K562 (cell line): Measurements from ENCODE around the gene DLGAP5. TPM values are rescaled to one million over a fixed set of nuclear protein-coding genes. Genes with fewer than 3 reads are reported as not detected.

ENCODE experiments used
- ATAC-seq: fragments of 200-7000 bp; cut with Tn5 transposase; 3 replicates; pipeline ENCODE4 v1.9.1; 2020; ENCODE audit warnings: moderate library complexity
- BruUV-seq: library from RNA; stranded (reverse); fragments of 400-500 nt; replicated peaks from 2 replicates; lab custom pipeline; 2021; lab: Mats Ljungman, UMichigan
- CTCF ChIA-PET: fragments of 300-600 bp; formaldehyde crosslinking; extraction: SDS; loops from one replicate; lab custom pipeline; 2021; ENCODE audit warnings: low intra/inter-chr PET ratio; lab: Yijun Ruan, JAX
- POLR2A ChIA-PET: fragments of 300-600, 350-650 bp; sonication (Branson Sonifier 250); formaldehyde crosslinking; extraction: SDS; loops from one replicate; lab custom pipeline; 2021; ENCODE audit warnings: antibody characterized with exemption, inconsistent platforms; lab: Yijun Ruan, JAX
- DNase-seq, 4 experiments: peaks; one replicate each; pipeline versions ENCODE4 v3.0.0 to v3.0.0-alpha.2; 2011 to 2018; ENCODE audit warnings: low spot score in 3 of 4, mixed read lengths in 3 of 4; ENCODE audit errors: extremely low read depth in 1 of 4
- FAIRE-seq: peaks from 2 replicates; lab custom pipeline; 2011; peaks lifted over from hg19 to GRCh38; lab: Jason Lieb, UNC
- H2AFZ ChIP-seq: 2 replicates; pipeline ENCODE4 v1.6.0; 2011; ENCODE audit warnings: low read depth, low read length, control low read depth, inconsistent platforms
- H3K27ac ChIP-seq: fragments of 200-600 bp; 3 replicates; pipeline ENCODE4 v1.8.0; 2011; ENCODE audit warnings: low read depth, mild to moderate bottlenecking, control low read depth, inconsistent platforms, low read length, moderate library complexity, mixed read lengths; ENCODE audit errors: extremely low read depth
- H3K27me3 ChIP-seq, 2 experiments: fragments of 300-600 bp in 1 of 2; 2 replicates in 1 of 2; 3 replicates in 1 of 2; pipeline versions ENCODE4 v1.6.0 to v1.8.0; 2011; ENCODE audit warnings: inconsistent platforms in 2 of 2, low read length in 2 of 2, mild to moderate bottlenecking in 1 of 2, mixed read lengths in 1 of 2, moderate library complexity in 1 of 2; ENCODE audit not compliant: control insufficient read depth in 2 of 2, insufficient read depth in 2 of 2
- H3K36me3 ChIP-seq: fragments of 300-600 bp; 3 replicates; pipeline ENCODE4 v1.8.0; 2011; ENCODE audit warnings: mild to moderate bottlenecking, low read length, inconsistent platforms; ENCODE audit not compliant: control insufficient read depth, insufficient read depth
- H3K4me1 ChIP-seq, 2 experiments: fragments of 200-600 bp in 1 of 2; replicated peaks in 1 of 2; 2 replicates in 1 of 2; 3 replicates in 1 of 2; pipeline versions ENCODE4 v1.5.1 to v1.8.0; 2011; ENCODE audit warnings: inconsistent platforms in 2 of 2, low read length in 2 of 2, mild to moderate bottlenecking in 1 of 2, mixed read lengths in 1 of 2, moderate library complexity in 1 of 2; ENCODE audit not compliant: control insufficient read depth in 2 of 2, insufficient read depth in 2 of 2
- H3K4me2 ChIP-seq: 2 replicates; pipeline ENCODE4 v1.6.1; 2011; ENCODE audit warnings: low read length, control low read depth, inconsistent platforms, mixed read lengths; ENCODE audit not compliant: insufficient read depth
- H3K4me3 ChIP-seq: fragments of 200-600 bp; sonication (generic), shearing (Covaris generic); 2 replicates; pipeline ENCODE4 v1.5.1; 2016; ENCODE audit warnings: control low read depth, inconsistent platforms
- H3K79me2 ChIP-seq: fragments of 200-600 bp; 3 replicates; pipeline ENCODE4 v1.8.0; 2011; ENCODE audit warnings: low read length, inconsistent platforms; ENCODE audit not compliant: control insufficient read depth, insufficient read depth
- H3K9ac ChIP-seq, 2 experiments: 2 replicates each; pipeline versions ENCODE4 v1.6.0 to v1.6.1; 2011; ENCODE audit warnings: low read depth in 2 of 2, low read length in 2 of 2, control low read depth in 1 of 2, inconsistent platforms in 1 of 2, mild to moderate bottlenecking in 1 of 2, mixed read lengths in 1 of 2; ENCODE audit not compliant: insufficient read depth in 1 of 2
- H3K9me1 ChIP-seq: one replicate; pipeline ENCODE4 v1.6.0; 2011; ENCODE audit warnings: inconsistent platforms, mild to moderate bottlenecking, low read length, moderate library complexity; ENCODE audit not compliant: control insufficient read depth, insufficient read depth
- H3K9me3 ChIP-seq: replicated peaks from 2 replicates; pipeline ENCODE4 v1.5.1; 2011; ENCODE audit warnings: low read depth, low read length, inconsistent platforms; ENCODE audit not compliant: control insufficient read depth, insufficient read depth
- H4K20me1 ChIP-seq: replicated peaks from 2 replicates; pipeline ENCODE4 v1.6.1; 2011; ENCODE audit warnings: low read length, inconsistent platforms, mixed read lengths; ENCODE audit not compliant: control insufficient read depth, insufficient read depth
- ARID1B ChIP-seq: fragments of 450-650 bp; IDR thresholded peaks from 2 replicates; pipeline ENCODE4 v1.6.1; 2016; ENCODE audit warnings: antibody characterized with exemption, mild to moderate bottlenecking, inconsistent platforms
- ESRRB ChIP-seq: fragments of 250-450 bp; sonication (Bioruptor Pico); IDR thresholded peaks from 2 replicates; pipeline ENCODE4 v1.5.0; 2020; ENCODE audit warnings: mild to moderate bottlenecking, moderate library complexity, borderline replicate concordance
- GABPA ChIP-seq: fragments of 200-800 bp; sonication (Bioruptor generic); conservative IDR thresholded peaks from 2 replicates; pipeline ENCODE4 v1.6.1; 2016; ENCODE audit warnings: low read depth, missing genetic modification characterization, missing compliant biosample characterization
- KDM1A ChIP-seq, 2 experiments: fragments of 450-650 bp; IDR thresholded peaks; 2 replicates each; pipeline ENCODE4 v1.6.1; 2016; ENCODE audit warnings: mild to moderate bottlenecking in 2 of 2
- MAFF ChIP-seq: IDR thresholded peaks from 2 replicates; pipeline ENCODE4 v1.6.1; 2012; ENCODE audit warnings: low read length, improper control_type of control experiment
- MTF1 ChIP-seq: fragments of 250-450 bp; sonication (Bioruptor Pico); IDR thresholded peaks from 2 replicates; pipeline ENCODE4 v1.9.0; 2021; ENCODE audit warnings: moderate library complexity, mild to moderate bottlenecking, inconsistent platforms, borderline replicate concordance
- RBM22 ChIP-seq: fragments of 200-400 bp; formaldehyde crosslinking; IDR thresholded peaks from 2 replicates; pipeline ENCODE4 v1.6.1; 2018; ENCODE audit warnings: low read length, low read depth; ENCODE audit not compliant: poor library complexity, severe bottlenecking
- RBM34 ChIP-seq: fragments of 200-400 bp; formaldehyde crosslinking; IDR thresholded peaks from 2 replicates; pipeline ENCODE4 v1.6.1; 2018; ENCODE audit warnings: low read length, borderline replicate concordance; ENCODE audit not compliant: insufficient read depth
- RCOR1 ChIP-seq, 2 experiments: IDR thresholded peaks; 2 replicates each; pipeline ENCODE4 v1.6.1; 2012; ENCODE audit warnings: low read depth in 2 of 2, low read length in 2 of 2, borderline replicate concordance in 1 of 2, improper control_type of control experiment in 1 of 2
- SP2 ChIP-seq: IDR thresholded peaks from 2 replicates; pipeline ENCODE4 v1.6.1; 2011; ENCODE audit warnings: mild to moderate bottlenecking, low read depth, low read length, moderate library complexity; ENCODE audit not compliant: poor library complexity, severe bottlenecking; ENCODE audit errors: extremely low read depth
- SUPT5H ChIP-seq: fragments of 450-650 bp; IDR thresholded peaks from 2 replicates; pipeline ENCODE4 v1.6.1; 2016
- TAL1 ChIP-seq: fragments of 450-650 bp; IDR thresholded peaks from 2 replicates; pipeline ENCODE4 v1.6.1; 2016; ENCODE audit warnings: mild to moderate bottlenecking
- ZFPM2 ChIP-seq: fragments of 250-450 bp; sonication (Bioruptor Pico); IDR thresholded peaks from 2 replicates; pipeline ENCODE4 v1.5.1; 2022; ENCODE audit warnings: mild to moderate bottlenecking
- ZNF354B ChIP-seq: fragments of 250-450 bp; sonication (Bioruptor Pico); IDR thresholded peaks from 2 replicates; pipeline ENCODE4 v1.4.0; 2020
- WGBS: fragments of 100-300 bp; shearing (Covaris generic); methylation state at CpG from one replicate; pipeline ENCODE4 v1.1.6; 2016; ENCODE audit warnings: low coverage, mixed read lengths; ENCODE audit not compliant: insufficient coverage; ENCODE audit errors: missing lambda C conversion rate; 5-methylcytosine and 5-hydroxymethylcytosine counted together
- in situ Hi-C: fragments of 300-500 bp; cut with MboI; formaldehyde crosslinking; loops from 4 replicates; pipeline ENCODE4 v1.15.0; 2018; ENCODE audit warnings: inconsistent platforms, mixed read lengths
- intact Hi-C: fragments of 100-400 bp; cut with micrococcal nuclease; formaldehyde crosslinking; loops from 2 replicates; pipeline ENCODE4 v1.14.2; 2022
- polyA plus RNA-seq, 8 experiments: library from polyadenylated mRNA; depleted of rRNA in 4 of 8; stranded (reverse) in 5 of 8; unstranded in 3 of 8; fragments of >200 nt; fragmentation: Nextera tagmentation in 2 of 8; fragmentation: Illumina TruSeq in 1 of 8; extraction: Ambion mirVana in 2 of 8; extraction: Trizol in 1 of 8; gene quantifications; 2 replicates each; pipeline versions ENCODE4 v1.2.1 to v1.2.3, GENCODE V29; 2011 to 2014; ENCODE audit warnings: inconsistent platforms in 1 of 8, missing spikeins in 1 of 8
- total RNA-seq, 7 experiments: library from RNA; depleted of rRNA in 6 of 7; stranded (reverse); fragments of >200 nt in 6 of 7; fragmentation: Illumina TruSeq in 2 of 7; extraction: Trizol in 2 of 7; gene quantifications; 2 replicates each; pipeline versions ENCODE4 v1.2.1 to v1.2.3, GENCODE V29; 2011 to 2021; ENCODE audit warnings: low replicate concordance in 1 of 7
- TF ChIP-seq, protein P1 (sequence below), 3 experiments: IDR thresholded peaks in 2 of 3; conservative IDR thresholded peaks in 1 of 3; 2 replicates each; pipeline ENCODE4 v1.5.1; 2011 to 2012; ENCODE audit warnings: low read length in 3 of 3, mild to moderate bottlenecking in 3 of 3, control low read depth in 2 of 3, improper control_type of control experiment in 1 of 3, inconsistent platforms in 1 of 3, low read depth in 1 of 3, mixed read lengths in 1 of 3, moderate library complexity in 1 of 3; ENCODE audit not compliant: insufficient read depth in 2 of 3
- TF ChIP-seq, protein P2 (sequence below): fragments of 250-450 bp; sonication (Bioruptor Pico); IDR thresholded peaks from 2 replicates; pipeline ENCODE4 v1.8.0; 2021; ENCODE audit warnings: mild to moderate bottlenecking, moderate library complexity
- TF ChIP-seq, protein P3 (sequence below): fragments of 450-650 bp; IDR thresholded peaks from 2 replicates; pipeline ENCODE4 v1.6.1; 2016; ENCODE audit warnings: missing biosample characterization, missing genetic modification characterization
- TF ChIP-seq, protein P4 (sequence below): sonication (generic); formaldehyde crosslinking; IDR thresholded peaks from 2 replicates; pipeline ENCODE4 v1.8.1; 2023; ENCODE audit warnings: mild to moderate bottlenecking, missing genetic modification reagents

DLGAP5 gene
- total and polyA plus RNA-seq, 9 of the 15 experiments (the other 6 are each of a cell fraction or from before 2014, with no cell fraction given) = 39.1 to 80.0 (median 59.9) TPM

DNA sequence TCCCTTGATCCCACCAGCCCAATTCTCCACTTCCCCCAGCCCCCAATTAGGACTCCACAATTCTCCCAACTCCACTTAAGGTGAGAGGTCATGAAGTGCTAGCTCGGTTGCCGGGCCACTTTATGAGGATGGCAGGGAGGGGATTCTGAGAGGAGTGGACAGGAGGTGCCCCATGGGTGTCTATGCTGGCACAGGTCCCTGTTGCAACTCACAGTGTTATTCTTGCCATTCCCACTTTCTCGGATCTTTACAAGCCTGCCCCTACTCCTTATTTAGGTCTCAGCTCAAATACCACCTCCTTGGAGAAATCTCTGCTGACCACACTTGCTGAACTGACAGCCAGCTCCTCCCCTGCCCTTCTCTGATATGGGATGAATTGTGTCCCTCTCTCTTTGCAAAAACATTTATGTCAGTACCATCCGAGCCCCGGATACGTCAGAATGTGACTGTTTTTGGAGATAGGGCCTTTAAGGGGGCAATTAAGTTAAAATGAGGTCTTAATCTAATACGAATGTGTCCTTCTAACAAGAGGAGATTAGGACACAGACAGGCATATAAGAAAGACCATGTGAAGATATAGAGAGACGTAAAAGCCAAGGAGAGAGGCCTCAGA lies 66.5 kb downstream of the DLGAP5 start:
- Histone ChIP-seq H3K36me3 (no peaks in the 10 kb centered on the region), H3K9me1 (no peaks in the 10 kb centered on the region), H3K9ac (no peak overlapping the region), H2AFZ (no peak overlapping the region), H3K27me3 (no peaks in the 10 kb centered on the region), H3K4me1 (peaks cover 10 to 22% of the 10 kb centered on the region in 2 experiments; a peak in 4 of 5 replicates), H3K4me2 (no peak overlapping the region), H3K4me3 (no peak overlapping the region), H3K79me2 (no peaks in the 10 kb centered on the region), H4K20me1 (no peaks in the 10 kb centered on the region), H3K9me3 (no peaks in the 10 kb centered on the region), H3K27ac (no peak overlapping the region)
- 2% methylated on average over 6 of the region's 8 CpGs for WGBS
- intact Hi-C loops (no loop called here), in situ Hi-C loops (no loop called here)
- BruUV-seq = no TSS peak
- ChIA-PET POLR2A (interaction anchor here (0.6 to 2.0 kb wide), 2 partner anchors 22 to 90 kb away, joined by 3 to 7 read pairs; no protein-coding TSS in a partner anchor), CTCF (no interaction called here)
- DNase-seq = no peak
- no peak for FAIRE-seq
- no peak for ATAC-seq
- TF ChIP-seq RBM22 (no peak), RCOR1 (IDR thresholded peaks at IDR 0.05; ENCODE audit: borderline replicate concordance in 1 of 2, low read depth in 2 of 2, low read length in 2 of 2) (peak in 1 of 2 experiments; percentile 30; a peak in 1 of 4 replicates), ZNF354B (CRISPR knock-in tag) (no peak), SUPT5H (no peak), ARID1B (peak; percentile 26; the same call in 1 of the 2 replicates), MTF1 (CRISPR knock-in tag) (no peak), ZFPM2 (no peak), TAL1 (peak; percentile 50), GABPA (no peak), MAFF (no peak), ESRRB (CRISPR knock-in tag) (no peak), RBM34 (no peak), SP2 (no peak), KDM1A (IDR thresholded peaks at IDR 0.05) (peak; percentile 56 to 61; a peak in 3 of 4 replicates)
- TF ChIP-seq, protein P1, sequence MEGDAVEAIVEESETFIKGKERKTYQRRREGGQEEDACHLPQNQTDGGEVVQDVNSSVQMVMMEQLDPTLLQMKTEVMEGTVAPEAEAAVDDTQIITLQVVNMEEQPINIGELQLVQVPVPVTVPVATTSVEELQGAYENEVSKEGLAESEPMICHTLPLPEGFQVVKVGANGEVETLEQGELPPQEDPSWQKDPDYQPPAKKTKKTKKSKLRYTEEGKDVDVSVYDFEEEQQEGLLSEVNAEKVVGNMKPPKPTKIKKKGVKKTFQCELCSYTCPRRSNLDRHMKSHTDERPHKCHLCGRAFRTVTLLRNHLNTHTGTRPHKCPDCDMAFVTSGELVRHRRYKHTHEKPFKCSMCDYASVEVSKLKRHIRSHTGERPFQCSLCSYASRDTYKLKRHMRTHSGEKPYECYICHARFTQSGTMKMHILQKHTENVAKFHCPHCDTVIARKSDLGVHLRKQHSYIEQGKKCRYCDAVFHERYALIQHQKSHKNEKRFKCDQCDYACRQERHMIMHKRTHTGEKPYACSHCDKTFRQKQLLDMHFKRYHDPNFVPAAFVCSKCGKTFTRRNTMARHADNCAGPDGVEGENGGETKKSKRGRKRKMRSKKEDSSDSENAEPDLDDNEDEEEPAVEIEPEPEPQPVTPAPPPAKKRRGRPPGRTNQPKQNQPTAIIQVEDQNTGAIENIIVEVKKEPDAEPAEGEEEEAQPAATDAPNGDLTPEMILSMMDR (IDR thresholded peaks at IDR 0.05 in 2 of 3, conservative IDR thresholded peaks at IDR 0.05 in 1 of 3; ENCODE audit: insufficient read depth in 2 of 3, low read depth in 1 of 3, low read length in 3 of 3) = no peak
- TF ChIP-seq, protein P2, sequence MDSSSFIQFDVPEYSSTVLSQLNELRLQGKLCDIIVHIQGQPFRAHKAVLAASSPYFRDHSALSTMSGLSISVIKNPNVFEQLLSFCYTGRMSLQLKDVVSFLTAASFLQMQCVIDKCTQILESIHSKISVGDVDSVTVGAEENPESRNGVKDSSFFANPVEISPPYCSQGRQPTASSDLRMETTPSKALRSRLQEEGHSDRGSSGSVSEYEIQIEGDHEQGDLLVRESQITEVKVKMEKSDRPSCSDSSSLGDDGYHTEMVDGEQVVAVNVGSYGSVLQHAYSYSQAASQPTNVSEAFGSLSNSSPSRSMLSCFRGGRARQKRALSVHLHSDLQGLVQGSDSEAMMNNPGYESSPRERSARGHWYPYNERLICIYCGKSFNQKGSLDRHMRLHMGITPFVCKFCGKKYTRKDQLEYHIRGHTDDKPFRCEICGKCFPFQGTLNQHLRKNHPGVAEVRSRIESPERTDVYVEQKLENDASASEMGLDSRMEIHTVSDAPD (CRISPR knock-in tag) = no peak
- TF ChIP-seq, protein P3, sequence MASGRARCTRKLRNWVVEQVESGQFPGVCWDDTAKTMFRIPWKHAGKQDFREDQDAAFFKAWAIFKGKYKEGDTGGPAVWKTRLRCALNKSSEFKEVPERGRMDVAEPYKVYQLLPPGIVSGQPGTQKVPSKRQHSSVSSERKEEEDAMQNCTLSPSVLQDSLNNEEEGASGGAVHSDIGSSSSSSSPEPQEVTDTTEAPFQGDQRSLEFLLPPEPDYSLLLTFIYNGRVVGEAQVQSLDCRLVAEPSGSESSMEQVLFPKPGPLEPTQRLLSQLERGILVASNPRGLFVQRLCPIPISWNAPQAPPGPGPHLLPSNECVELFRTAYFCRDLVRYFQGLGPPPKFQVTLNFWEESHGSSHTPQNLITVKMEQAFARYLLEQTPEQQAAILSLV (tag) = no peak
- TF ChIP-seq, protein P4, sequence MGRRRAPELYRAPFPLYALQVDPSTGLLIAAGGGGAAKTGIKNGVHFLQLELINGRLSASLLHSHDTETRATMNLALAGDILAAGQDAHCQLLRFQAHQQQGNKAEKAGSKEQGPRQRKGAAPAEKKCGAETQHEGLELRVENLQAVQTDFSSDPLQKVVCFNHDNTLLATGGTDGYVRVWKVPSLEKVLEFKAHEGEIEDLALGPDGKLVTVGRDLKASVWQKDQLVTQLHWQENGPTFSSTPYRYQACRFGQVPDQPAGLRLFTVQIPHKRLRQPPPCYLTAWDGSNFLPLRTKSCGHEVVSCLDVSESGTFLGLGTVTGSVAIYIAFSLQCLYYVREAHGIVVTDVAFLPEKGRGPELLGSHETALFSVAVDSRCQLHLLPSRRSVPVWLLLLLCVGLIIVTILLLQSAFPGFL (CRISPR knock-in tag) = no peak
